Activated CD4-positive, alpha-beta T cell treated with anti-CD3 and anti-CD28 coated beads, Interleukin-2, Interleukin-6, amounts not matched to agents 100 ng/mL and 50 ng/mL, durations not matched to agents 16 hours and 8 hours (primary cell): ENCODE measurements around the gene OVOL2.
A peak's percentile ranks its signal among the peaks of the same experiment; 100 is the strongest.

Source experiments
- DNase-seq: peaks from one replicate; pipeline ENCODE4 v3.0.0-alpha.2; 2020

The OVOL2 gene

GRCh38 chr20:18011482-18011881 lies 46.2 kb downstream of the OVOL2 start:
- DNase-seq = no peak

DNA sequence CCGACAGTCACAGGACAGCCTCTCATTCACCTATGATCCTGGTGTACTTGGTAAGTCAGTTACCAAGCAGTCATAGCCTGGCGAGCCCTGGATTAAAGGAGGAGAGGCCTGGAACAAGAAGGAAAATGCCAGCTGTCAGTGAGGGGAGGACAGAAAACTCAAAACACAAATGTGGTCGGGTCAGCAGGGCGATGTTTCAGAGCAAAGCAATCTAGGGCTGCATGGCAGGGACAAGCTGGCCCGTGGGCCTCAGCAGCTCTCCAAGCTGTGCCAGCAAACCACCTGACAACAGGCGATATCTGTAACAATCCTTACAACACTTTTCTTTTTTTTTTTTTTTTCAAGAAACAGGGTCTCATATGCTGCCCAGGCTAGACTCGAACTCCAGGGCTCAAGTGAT lies 48.6 kb downstream of the OVOL2 start:
- no peak for DNase-seq

DNA sequence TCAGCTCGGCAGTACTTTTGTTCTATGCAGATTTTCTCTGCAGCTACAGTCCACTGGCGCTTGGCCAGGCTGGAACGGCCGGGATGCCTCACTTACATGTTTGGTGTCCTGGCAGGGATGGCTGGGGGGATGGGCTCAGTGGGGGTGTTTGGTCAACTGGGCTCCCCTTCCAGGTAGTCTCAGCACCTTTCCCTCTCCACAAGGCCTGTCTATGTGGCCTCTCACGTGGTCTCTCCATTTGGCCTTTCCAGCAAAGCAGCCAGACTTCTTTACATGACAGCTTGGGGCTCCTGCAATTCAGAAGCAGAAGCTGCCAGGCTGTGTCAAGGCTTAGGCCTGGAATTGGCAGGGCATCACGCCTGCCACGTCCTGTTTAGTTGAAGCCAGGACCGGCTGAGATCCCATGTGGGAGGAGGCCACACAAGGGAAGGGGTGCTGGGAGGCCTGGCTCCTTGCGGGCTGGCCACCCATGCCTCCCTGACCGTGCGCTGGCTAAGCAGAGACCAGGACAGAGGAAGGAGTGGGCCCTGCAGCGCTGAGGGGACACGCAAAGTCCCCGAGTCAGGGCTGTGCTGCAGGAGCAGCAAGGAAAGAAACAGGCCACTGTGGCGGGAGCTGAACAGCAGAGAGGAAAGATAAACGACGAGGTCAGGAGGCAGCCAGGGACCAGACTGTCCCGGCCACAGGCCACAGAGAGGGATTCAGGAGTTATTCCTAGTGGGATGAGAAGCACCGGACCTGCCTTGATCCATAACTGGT lies 50.0 kb downstream of the OVOL2 start:
- DNase-seq = no peak

- DNase-seq = no peak
Observed at GRCh38 chr20:18006684-18007083, 51.0 kb downstream of the OVOL2 start.

GRCh38 chr20:18005990-18006364 lies 51.7 kb downstream of the OVOL2 start:
- DNase-seq = no peak

DNA sequence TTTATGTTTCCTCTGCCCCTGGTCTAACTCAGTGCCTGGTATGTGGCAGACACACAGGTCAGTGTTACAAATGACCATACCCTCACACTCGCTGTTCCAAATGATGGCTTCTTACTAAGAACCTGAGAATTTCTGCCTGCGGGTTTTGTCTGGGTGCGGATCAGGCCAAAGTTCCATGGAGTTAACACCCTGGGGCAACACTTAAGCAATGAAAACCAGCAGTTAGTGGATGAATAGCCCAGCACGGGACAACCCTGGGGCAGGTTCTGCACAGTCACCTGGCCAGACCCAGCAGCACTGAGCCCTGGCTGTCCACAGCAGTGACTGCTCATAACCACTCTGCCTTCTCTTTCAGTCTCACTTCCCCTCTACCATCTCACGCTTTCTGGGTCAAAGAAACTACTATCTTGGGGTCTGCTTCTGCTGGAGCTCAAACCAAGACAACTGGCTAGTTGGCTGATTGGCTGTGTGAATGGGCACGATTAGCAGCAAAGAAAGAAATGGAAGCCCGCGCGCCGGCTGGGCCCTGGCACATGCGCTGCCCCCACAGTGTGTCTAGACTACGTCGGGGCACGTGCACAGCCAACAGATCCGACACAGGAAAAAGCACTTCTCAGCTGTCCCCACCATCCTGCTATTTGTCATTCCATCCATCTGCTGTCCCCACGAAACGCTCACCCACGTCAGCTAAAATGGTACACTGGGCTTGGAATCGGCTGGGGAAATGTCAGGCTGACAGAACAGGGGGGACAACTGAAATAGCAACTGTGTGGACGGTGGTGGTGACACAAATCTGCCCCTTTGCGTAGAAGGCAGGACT lies 52.3 kb downstream of the OVOL2 start:
- no peak for DNase-seq

DNA sequence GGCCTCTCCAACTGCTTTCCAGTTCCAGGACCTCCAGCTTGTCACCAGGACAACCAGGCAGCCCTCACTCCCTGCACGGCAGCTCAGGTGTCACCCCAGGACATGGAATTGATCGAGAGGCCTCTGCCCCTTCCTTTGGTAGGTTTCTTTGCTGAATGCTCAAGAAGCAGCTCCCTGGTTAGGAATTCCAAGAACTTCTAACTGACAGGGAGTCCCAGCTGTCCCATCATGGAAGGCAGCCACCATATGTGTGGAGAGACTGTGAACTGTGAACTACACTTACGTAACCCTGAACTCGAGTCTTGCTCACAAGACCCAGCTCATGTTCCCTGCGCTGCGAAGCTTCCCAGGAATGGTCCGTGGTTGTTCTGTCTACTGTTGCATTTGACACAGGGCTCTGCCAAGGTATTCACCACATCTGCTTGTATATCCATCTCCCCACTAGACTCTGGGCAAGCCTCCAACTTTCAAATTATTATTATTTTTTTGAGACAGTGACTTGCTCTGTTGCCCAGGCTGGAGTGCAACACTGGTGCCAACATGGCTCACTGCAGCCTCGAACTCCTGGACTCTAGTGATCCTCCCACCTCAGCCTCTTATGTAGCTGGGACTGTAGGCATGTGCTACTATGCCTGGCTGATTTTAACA lies 53.2 kb downstream of the OVOL2 start:
- DNase-seq = no peak

- no peak for DNase-seq
Observed at GRCh38 chr20:18003897-18004296, 53.8 kb downstream of the OVOL2 start.

GRCh38 chr20:18001131-18001921 lies 56.4 kb downstream of the OVOL2 start:
- DNase-seq = no peak

GRCh38 chr20:17999566-17999965 lies 58.1 kb downstream of the OVOL2 start:
- DNase-seq = no peak

GRCh38 chr20:17998446-17998845 lies 59.3 kb downstream of the OVOL2 start:
- DNase-seq = no peak

DNA sequence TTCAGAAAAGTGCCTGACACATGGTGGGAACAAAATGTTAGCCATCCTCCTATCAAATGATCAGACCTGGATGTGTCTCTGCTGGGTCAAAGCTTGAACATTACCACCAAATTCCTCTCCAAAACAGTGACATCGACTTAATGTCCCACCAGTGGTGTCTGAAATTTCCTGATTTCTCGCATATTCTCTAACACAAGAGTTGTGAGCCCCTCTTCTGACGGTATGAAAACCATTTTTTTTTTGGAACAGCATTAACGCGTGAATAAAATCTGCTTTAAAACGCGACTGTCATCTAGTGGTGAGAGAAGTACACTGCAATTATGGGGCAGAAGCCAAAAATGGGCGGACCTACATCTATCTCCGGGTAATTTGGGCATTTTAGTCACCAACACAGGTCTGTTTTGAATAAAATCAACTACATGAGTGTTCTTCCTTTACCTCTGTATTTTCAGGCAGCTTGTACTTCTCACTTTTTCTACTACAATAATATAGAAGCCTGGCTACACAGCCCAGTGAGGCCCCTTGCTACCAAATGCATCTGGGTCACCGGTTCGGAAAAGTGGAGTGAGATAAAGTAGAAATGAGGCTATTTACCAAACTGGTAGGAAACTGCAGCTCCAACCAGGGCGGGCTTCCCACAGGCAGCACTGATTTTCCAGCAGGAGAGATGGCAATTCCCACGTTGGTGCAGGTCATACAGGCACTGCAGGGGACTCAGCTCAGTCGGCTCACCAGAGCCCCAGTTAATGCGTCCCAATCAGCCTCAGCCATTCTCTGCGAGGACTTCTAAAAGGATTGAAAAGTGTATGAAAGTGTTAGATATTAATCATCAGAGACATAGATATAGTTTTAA lies 61.5 kb downstream of the OVOL2 start:
- DNase-seq = peak; percentile 66

- no peak for DNase-seq
Observed at GRCh38 chr20:17993546-17993945, 64.2 kb downstream of the OVOL2 start.

GRCh38 chr20:17992847-17993513 lies 64.7 kb downstream of the OVOL2 start:
- DNase-seq = peak; percentile 42

GRCh38 chr20:17992224-17992637 lies 65.5 kb downstream of the OVOL2 start:
- peak; percentile 80 for DNase-seq

DNA sequence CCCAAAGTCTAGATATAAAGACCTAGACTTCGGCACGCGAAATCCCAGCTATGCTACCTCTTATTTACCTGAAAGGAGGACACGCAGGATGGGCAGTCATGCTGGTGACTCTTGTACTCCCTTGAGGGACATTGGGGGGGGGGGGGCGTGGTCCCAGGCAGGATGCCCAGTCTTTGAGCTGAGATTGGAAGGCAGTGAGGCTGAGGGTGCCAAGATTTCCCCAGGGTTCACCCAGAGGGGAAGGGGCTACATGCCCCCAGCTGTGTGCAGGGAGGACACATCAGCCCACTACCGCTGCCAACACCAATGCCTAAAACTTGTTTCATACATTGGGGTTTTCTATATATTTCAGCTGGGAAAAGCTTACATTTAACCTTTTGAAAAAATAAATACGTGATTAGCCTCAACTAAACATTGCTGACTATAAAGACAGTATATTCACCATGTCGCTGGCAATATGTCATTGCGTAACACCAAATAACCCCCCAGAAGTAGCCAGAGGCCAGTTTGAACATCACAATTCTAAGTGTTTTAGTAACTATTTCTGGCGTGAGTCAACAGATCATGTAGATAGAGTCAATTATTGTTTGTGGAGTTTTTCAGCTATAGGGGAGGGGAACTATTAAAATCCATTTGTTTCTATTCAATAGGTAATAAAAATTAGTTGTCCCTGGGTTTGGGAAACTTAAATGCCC lies 67.3 kb downstream of the OVOL2 start:
- no peak for DNase-seq

- DNase-seq = no peak
Observed at GRCh38 chr20:17987988-17988387, 69.7 kb downstream of the OVOL2 start.

- DNase-seq = no peak
Observed at GRCh38 chr20:17985388-17986018, 72.2 kb downstream of the OVOL2 start.

DNA sequence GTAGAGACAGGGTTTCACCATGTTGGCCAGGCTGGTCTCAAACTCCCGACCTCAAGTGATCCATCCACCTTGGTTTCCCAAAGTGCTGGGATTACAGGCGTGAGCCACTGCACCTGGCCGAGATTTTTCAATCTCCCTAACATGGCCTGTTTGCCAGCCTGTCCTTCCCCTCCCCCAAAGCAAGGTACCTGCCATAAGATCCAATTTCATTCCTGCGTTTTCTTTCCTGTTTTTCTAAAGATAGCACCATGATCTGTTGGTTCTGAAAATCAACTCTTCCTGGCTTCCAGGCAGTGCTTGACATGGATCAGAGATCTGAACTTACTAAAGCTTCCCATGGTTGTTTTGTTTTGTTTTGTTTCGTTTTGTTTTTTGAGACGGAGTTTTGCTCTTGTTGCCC lies 81.4 kb downstream of the OVOL2 start:
- no peak for DNase-seq
